Measurements from ENCODE around the gene TMEM145.

The TMEM145 gene

DNA sequence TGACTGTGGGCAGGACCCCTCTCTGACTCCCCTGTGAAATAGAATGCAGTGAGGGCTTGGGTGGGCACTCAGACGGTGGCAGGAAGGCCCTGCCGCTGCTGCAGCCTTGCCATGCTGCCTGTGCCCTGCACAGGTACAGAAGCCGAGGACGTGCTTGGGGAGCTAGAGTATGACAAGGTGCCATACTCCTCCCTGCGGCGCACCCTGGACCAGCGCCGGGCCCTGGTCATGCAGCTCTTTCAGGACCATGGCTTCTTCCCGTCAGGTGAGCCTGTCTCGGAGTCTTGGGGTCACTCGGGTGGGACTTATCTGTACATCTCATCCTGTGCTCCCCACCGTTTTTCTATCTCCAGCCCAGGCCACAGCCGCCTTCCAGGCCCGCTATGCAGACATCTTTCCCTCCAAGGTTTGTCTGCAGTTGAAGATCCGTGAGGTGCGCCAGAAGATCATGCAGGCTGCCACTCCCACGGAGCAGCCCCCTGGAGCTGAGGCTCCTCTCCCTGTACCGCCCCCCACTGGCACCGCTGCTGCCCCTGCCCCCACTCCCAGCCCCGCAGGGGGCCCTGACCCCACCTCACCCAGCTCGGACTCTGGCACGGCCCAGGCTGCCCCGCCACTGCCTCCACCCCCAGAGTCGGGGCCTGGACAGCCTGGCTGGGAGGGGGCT is 18.5 kb upstream of the TMEM145 start:
- TF ChIP-seq, protein P1, sequence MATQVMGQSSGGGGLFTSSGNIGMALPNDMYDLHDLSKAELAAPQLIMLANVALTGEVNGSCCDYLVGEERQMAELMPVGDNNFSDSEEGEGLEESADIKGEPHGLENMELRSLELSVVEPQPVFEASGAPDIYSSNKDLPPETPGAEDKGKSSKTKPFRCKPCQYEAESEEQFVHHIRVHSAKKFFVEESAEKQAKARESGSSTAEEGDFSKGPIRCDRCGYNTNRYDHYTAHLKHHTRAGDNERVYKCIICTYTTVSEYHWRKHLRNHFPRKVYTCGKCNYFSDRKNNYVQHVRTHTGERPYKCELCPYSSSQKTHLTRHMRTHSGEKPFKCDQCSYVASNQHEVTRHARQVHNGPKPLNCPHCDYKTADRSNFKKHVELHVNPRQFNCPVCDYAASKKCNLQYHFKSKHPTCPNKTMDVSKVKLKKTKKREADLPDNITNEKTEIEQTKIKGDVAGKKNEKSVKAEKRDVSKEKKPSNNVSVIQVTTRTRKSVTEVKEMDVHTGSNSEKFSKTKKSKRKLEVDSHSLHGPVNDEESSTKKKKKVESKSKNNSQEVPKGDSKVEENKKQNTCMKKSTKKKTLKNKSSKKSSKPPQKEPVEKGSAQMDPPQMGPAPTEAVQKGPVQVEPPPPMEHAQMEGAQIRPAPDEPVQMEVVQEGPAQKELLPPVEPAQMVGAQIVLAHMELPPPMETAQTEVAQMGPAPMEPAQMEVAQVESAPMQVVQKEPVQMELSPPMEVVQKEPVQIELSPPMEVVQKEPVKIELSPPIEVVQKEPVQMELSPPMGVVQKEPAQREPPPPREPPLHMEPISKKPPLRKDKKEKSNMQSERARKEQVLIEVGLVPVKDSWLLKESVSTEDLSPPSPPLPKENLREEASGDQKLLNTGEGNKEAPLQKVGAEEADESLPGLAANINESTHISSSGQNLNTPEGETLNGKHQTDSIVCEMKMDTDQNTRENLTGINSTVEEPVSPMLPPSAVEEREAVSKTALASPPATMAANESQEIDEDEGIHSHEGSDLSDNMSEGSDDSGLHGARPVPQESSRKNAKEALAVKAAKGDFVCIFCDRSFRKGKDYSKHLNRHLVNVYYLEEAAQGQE (IDR thresholded peaks at IDR 0.05; ENCODE audit: insufficient read depth in 1 of 2, low read depth in 2 of 2, low read length in 2 of 2): no peak
- peak; percentile 39; the same call in 1 of the 2 replicates for TF ChIP-seq POLR2AphosphoS5 (IDR thresholded peaks at IDR 0.05; ENCODE audit: low read depth, low read length)

DNA sequence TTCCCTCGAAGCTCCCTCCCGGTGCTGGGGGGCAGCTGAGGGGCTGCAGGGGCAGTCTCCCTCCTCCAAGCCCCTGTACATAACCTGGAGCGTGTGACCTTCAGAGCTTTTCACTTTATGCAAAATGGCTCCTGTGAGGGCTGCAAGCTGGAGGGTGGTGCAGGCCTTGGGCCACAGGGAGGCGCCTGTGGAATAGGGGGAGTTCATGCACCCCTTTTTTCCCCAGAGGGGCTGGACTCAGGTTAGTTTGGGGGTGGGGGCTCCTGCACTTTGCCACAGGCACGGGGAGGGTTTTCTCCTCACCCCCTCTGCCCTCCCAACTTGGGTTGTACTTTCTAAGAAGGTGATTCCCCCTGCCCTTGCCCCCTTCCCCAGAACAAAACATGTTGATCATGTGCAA is 17.8 kb upstream of the TMEM145 start:
- no peak for TF ChIP-seq TAF1 (IDR thresholded peaks at IDR 0.05; ENCODE audit: borderline replicate concordance, insufficient read depth, low read length)

DNA sequence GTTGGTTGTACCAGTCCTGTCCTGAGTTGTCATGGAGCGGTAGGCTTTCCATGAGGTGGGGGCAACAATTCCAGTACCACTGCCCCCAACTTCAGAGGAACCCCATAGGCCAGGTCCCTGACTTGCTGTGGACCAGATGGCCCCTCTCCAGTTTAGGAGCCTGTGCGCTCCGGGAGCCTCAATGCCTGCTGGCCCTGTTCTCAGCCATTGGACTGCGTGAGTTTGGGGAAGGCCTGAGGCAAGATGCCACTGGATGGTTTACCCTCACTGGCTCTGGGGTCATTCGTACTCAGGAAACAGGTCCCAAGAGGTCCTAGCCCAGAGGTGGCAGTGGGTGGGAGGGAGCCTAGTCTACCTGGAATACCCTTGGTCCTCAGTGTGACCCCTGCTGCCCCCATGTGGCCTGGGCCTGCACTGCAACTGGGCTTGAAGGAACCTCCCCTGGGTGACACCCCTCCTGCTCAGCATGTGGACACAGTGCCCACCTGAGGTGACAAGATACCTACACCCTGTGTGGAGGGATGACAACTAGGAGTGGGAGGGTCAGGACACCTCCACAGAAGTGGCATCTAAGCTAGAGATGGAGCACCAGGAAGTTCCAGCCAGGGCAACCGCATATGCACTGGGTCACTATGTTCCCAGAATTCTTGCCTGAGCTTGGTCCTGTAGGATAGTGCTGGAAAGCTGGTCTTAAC is 17.1 kb upstream of the TMEM145 start:
- TF ChIP-seq POLR2AphosphoS5 (IDR thresholded peaks at IDR 0.05; ENCODE audit: low read depth, low read length) (peak; percentile 49; the same call in 1 of the 2 replicates), TAF1 (IDR thresholded peaks at IDR 0.05; ENCODE audit: borderline replicate concordance, insufficient read depth, low read length) (no peak; the same call in 1 of the 2 replicates), FOXP2 (optimal IDR thresholded peaks at IDR 0.05; ENCODE audit: borderline replicate concordance, extremely low read depth, extremely low read length, insufficient read depth) (peak; percentile 67), SIN3A (IDR thresholded peaks at IDR 0.05; ENCODE audit: borderline replicate concordance, insufficient read depth, low read length) (peak; percentile 40; the same call in 1 of the 2 replicates)
- TF ChIP-seq, protein P1 (IDR thresholded peaks at IDR 0.05; ENCODE audit: insufficient read depth in 1 of 2, low read depth in 2 of 2, low read length in 2 of 2): peak in 1 of 2 experiments; percentile 38; a peak in 2 of 4 replicates

DNA sequence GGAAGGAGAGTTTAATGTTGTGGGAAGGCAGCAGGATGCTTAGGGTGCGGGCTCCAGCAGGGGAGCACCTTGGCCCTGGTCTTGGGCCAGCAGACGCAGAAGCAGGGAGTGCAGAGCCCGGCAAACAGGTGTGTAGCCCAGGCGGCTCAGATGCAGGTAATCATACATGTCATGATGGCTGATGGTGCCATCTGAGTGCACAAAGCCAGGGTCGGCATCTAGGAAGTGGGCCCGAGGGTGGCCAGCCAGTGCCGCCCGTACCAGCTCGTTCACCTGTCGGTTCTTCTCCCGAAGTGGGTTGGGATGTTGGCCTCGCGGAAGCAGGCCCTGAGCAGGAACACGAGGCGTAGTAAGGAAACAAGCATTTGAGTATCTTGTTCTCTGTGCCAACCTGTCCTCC is 16.1 kb upstream of the TMEM145 start:
- TF ChIP-seq TAF1 (IDR thresholded peaks at IDR 0.05; ENCODE audit: borderline replicate concordance, insufficient read depth, low read length) (no peak), POLR2AphosphoS5 (IDR thresholded peaks at IDR 0.05; ENCODE audit: low read depth, low read length) (peak; percentile 13; the same call in 1 of the 2 replicates)
- TF ChIP-seq, protein P1 (IDR thresholded peaks at IDR 0.05; ENCODE audit: insufficient read depth in 1 of 2, low read depth in 2 of 2, low read length in 2 of 2): no peak

DNA sequence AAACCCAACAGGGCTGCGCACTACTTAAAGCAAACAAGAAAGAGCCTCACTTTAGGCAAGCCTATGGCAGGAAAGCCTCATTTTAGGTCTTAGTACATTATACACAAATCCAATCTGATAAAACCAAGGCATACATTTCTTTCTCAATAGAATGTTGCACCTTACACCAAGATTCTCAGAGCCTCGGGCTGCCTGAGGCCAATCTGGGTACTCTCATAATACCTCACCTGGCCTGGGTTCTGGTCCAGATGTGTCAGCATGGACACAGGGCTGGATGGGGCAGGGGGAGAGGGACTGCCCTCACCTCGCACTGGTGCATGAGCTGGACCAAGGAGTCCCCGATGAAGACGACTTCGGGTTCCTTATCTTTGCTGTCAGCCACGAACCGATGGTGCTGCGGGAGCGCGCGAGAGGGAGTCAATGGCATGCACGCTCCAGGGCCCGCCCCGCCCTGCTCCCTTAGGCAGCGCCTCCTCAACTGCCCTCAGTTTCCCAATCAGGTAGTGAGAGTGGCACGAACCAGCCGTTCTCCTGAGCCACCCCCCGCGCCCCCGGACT is 11.4 kb upstream of the TMEM145 start, which contains the start of gene PRR19:
TSS of gene PRR19 (plus strand) at position 487 of the 558 bp plus-strand sequence. CDS start 7,453 bp downstream, outside the sequence.
- TF ChIP-seq SIN3A (IDR thresholded peaks at IDR 0.05; ENCODE audit: borderline replicate concordance, insufficient read depth, low read length): 0 out of 2 replicates have a peak, but pooled peaks have one; percentile 15
- no peak for TF ChIP-seq FOXP2 (optimal IDR thresholded peaks at IDR 0.05; ENCODE audit: borderline replicate concordance, extremely low read depth, extremely low read length, insufficient read depth)

DNA sequence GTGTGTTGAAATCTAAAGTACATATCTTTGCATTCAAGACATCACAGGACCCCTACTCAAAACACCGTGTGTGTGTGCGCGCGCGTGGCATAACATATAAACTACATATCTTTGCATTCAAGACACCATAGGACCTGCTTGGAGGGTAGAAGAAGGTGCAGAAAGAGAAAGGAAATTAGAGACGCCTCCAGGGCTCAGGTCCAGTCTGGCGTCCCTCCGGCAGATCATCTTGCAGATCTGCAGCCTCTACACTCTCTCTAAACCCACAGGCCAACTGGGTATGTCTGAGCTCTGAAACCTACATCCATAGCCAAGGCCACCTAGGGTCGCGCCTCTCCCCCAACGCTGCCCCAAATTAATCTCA is 10.0 kb upstream of the TMEM145 start:
- TF ChIP-seq POLR2AphosphoS5 (IDR thresholded peaks at IDR 0.05; ENCODE audit: low read depth, low read length) (no peak), SIN3A (IDR thresholded peaks at IDR 0.05; ENCODE audit: borderline replicate concordance, insufficient read depth, low read length) (0 out of 2 replicates have a peak, but pooled peaks have one; percentile 15)
